Astrocyte of the cerebellum (primary cell): ENCODE data around the gene FAM181B.

Experiments used
- DNase-seq: peaks from one replicate; pipeline ENCODE4 v3.0.0-alpha.2; 2011; ENCODE audit warnings: low read depth
- H3K4me3 ChIP-seq: 2 replicates; pipeline ENCODE4 v1.5.1; 2011; ENCODE audit warnings: mild to moderate bottlenecking, low read depth, low read length, moderate library complexity
- in situ Hi-C: cut with HindIII; loops from 2 replicates; pipeline ENCODE4 v1.10.0; 2017; ENCODE audit warnings: low sequenced_read_pairs
- TF ChIP-seq, protein P1 (sequence below): IDR thresholded peaks from 2 replicates; pipeline ENCODE4 v1.5.1; 2012; ENCODE audit warnings: low read length, low read depth, moderate library complexity, mild to moderate bottlenecking; ENCODE audit errors: missing control alignments

Gene FAM181B

DNA sequence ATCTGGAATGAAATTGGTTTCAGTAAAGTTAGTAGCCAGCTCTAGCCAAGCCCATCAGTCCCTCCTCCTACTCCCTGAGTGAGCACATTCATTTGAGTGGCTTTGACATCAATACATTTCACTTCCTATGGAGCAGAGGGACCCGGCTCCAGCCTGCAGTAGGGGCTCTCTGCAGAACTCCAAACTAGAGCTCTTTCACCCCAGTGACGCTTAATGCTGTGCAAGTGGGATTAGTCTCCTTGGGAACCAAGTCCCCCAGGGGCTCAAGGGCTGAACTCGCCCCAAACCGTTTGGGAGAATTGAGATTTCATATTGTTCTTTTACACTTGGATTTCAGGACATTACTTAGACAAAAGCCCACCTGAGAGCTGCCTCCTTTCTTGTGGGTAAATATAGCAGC, 4.4 kb upstream of the FAM181B start:
- no peak for DNase-seq
- in situ Hi-C loops = no loop called here
- TF ChIP-seq, protein P1, sequence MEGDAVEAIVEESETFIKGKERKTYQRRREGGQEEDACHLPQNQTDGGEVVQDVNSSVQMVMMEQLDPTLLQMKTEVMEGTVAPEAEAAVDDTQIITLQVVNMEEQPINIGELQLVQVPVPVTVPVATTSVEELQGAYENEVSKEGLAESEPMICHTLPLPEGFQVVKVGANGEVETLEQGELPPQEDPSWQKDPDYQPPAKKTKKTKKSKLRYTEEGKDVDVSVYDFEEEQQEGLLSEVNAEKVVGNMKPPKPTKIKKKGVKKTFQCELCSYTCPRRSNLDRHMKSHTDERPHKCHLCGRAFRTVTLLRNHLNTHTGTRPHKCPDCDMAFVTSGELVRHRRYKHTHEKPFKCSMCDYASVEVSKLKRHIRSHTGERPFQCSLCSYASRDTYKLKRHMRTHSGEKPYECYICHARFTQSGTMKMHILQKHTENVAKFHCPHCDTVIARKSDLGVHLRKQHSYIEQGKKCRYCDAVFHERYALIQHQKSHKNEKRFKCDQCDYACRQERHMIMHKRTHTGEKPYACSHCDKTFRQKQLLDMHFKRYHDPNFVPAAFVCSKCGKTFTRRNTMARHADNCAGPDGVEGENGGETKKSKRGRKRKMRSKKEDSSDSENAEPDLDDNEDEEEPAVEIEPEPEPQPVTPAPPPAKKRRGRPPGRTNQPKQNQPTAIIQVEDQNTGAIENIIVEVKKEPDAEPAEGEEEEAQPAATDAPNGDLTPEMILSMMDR = no peak
- no peak overlapping the region for H3K4me3 ChIP-seq

DNA sequence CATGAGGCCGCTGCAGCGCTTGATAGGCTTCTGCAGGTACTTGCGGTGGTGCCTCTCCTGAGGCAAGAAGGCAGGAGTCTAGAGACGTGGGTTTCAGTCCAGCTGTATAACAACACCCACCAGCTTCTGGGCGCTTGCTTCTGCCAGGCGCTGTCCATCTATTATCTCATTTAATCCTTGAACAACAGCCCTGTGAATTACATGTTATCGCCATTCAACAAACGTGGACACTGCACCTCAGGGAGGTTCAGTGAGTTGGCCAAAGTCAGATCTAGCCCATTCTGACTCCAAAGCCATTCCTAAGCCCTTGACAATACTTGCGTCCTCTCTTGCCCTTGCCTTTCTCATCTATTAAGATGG, 436 bp upstream of the FAM181B start:
- TF ChIP-seq, protein P1 = no peak
- peak overlapping the region; percentile 42 for H3K4me3 ChIP-seq
- in situ Hi-C loops = no loop called here
- no peak for DNase-seq

DNA sequence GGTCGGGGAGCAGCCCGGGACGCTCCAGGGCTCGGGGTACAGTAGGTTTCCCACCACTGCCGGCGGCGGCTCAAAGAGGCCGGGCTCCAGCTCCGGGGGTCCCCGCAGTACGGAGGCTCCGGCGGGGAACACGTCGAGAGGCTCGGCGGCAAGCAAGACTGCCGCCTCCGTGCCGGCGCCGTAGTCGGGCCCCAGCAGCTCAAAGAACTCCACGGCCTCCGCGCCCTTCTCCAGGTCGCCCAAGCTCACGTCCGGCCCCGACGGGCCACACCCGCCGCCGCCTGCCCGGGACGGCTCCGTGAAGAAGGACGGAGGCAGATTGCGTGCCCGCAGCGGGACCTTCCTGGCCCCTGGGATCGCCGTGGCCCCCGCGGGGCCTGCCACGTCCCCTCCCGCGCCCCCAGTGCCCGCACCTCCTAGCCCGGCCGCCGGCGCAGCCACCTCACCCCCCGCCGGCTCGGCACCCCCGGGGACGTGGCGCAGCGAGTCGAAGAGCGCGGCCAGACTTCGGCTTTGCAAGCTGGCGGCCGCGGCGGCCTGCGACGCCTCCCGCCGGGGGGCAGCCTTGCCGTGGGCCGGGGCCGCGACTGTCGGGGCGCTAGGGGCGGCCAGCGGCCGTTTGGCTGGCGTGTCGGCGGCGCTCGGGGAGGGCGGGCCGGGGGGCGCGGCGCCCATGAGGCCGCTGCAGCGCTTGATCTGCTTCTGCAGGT, 775 bp downstream of the FAM181B start:
- in situ Hi-C loops = no loop called here
- H3K4me3 ChIP-seq = peak overlapping the region; percentile 42
- DNase-seq = no peak
- TF ChIP-seq, protein P1 = no peak

DNA sequence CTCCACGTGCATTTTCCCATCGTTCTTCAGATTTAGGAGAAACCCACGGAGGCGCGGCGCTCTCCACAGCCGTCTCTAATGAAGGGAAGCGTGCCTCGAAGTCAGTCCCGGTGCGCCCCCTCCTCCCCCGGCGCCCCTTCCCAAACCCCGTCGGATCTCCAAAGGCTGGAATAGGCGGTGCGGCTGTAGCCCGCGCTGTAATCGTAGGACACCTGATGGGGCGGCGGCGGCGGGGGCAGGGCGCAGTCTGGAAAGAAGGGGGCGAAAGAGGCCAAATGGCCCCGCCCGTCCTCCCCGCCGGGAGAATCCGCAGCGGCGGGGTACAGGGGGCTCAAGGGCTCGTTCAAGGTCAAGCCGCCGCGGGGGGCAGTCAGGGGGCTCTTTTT, 1.3 kb downstream of the FAM181B start:
- in situ Hi-C loops = no loop called here
- TF ChIP-seq, protein P1 = no peak
- H3K4me3 ChIP-seq = no peak overlapping the region
- no peak for DNase-seq

DNA sequence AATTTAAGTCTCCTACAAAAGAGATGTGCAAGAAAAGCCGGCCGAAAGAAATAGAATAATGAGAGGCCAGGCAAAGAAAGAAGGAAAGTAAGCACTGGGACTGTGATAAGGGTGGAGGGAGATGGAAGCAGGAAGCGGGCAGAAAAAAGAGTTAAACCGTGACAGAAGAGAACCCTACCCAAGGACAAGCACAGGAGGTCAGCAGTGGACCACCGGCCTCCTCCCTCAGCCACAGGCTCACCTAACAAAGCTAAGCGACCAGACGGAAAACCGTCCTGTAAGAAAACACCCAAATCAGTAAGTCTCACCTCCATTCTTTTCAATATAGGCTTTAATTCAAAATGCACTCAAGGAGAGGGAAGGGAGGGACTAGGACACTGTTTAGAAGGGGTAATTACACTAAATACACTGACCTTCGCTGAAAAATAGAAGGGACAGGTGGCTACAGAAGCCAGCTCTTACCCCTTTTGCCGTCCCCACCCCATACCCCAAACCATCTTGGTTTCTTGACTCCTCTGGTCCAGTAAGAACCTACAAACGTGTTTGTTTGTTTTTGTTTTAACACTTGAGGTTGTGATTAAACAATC, 1.9 kb downstream of the FAM181B start:
- no peak overlapping the region for H3K4me3 ChIP-seq
- in situ Hi-C loops = no loop called here
- TF ChIP-seq, protein P1 = no peak
- DNase-seq = no peak

DNA sequence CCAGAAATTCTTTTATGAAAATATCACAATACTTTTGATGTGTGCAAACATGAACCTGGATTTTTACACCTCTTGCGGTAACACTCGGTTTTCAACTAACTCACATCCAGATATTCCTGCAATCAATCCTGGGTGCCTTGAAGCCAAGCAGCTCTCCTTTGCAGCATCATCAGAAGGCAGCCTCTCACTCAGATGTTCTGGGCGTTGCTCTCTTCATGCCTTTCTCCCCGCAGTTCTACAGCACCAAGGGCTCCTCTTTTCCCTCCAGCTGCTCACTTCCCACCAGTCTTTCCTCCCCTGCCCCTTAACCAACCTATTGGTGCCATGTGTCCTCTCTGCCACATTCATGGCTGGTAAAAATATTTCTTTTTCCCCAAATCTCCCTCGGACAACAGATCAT, 2.9 kb downstream of the FAM181B start:
- no peak for DNase-seq
- in situ Hi-C loops = no loop called here
- no peak overlapping the region for H3K4me3 ChIP-seq
- TF ChIP-seq, protein P1 = no peak

DNA sequence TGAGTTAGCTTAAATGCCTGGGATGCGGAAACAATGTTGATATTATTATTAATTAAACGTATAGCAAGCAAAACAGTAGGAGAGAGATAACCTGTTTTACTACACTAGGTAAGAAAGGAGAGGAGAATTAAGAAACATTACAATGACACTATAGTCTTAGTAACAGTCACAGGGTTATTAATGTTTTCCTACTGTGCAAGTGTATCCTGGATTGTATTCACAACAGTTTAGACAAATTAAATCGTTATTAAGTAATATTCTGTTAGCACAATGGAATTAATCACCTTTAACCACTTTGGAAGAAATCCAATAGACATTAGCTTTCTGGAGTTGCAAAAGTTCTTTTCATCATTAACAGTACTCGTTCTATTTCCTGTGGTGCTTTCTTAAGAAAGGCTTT, 3.4 kb downstream of the FAM181B start:
- no peak overlapping the region for H3K4me3 ChIP-seq
- TF ChIP-seq, protein P1 = no peak
- in situ Hi-C loops = no loop called here
- DNase-seq = no peak
